GM12865 (cell line): ENCODE measurements around the gene ZBTB2.
A peak's percentile ranks its signal among the peaks of the same experiment; 100 is the strongest.
"Not testable (repeated sequence)": the region's sequence is repeated elsewhere in the genome, so short reads cannot be mapped to it uniquely, and the experiment has no call there.

Source experiments
- DNase-seq: peaks from one replicate; pipeline ENCODE4 v3.0.0; 2010; ENCODE audit warnings: low read depth
- H3K4me3 ChIP-seq: 2 replicates; pipeline ENCODE4 v1.5.1; 2011; ENCODE audit warnings: mild to moderate bottlenecking, low read depth, low read length, control low read depth
- CTCF ChIP-seq: IDR thresholded peaks from 2 replicates; pipeline ENCODE4 v1.5.1; 2011; ENCODE audit warnings: low read length, control low read depth, low read depth, inconsistent platforms; ENCODE audit not compliant: insufficient read depth; ENCODE audit errors: missing control alignments

ZBTB2 gene

DNA sequence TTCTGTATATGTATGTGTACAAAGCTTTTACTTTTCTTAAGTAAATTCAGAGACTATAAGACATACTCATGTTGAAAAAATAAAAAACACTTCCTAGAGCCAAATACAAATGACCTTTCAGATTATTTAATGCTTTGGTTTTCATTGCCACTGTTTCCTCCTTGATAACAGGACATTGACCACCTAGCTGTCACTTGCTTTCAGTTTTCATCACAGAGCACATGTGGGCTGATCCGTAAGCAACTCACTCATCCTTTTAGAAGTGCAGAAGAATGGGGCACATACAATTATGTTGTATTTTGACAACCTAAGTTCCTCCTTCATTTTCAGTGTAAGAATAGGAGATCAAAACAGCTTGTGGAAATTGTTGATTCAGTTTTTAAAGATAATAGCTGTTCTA, 6.2 kb downstream of the ZBTB2 start:
- peak; percentile 65 for DNase-seq
- no peak for TF ChIP-seq CTCF
- H3K4me3 ChIP-seq = peak overlapping the region; percentile 5; the same call in 1 of the 2 replicates

- H3K4me3 ChIP-seq = no peak overlapping the region
- no peak for TF ChIP-seq CTCF
- DNase-seq = no peak
Measured at GRCh38 chr6:151384151-151384550, 7.2 kb downstream of the ZBTB2 start.

DNA sequence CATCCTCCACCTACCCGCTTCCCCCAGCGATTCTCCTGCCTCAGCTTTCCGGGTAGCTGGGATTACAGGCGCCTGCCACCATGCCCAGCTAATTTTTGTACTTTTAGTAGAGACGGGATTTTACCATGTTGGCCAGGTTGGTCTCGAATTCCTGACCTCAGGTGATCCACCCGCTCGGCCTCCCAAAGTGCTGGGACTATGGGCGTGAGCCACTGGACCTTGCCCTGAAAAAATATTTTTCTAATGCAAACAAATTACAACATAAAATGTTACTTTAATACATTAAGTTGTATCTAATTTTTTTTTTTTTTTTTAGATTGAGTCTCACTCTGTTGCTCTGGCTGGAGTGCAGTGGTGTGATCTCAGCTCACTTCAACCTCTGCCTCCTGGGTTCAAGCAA, 8.7 kb downstream of the ZBTB2 start:
- not testable (repeated sequence) for DNase-seq, H3K4me3 ChIP-seq

GRCh38 chr6:151381722-151382121, 9.6 kb downstream of the ZBTB2 start:
- no peak for TF ChIP-seq CTCF
- H3K4me3 ChIP-seq = no peak overlapping the region
- DNase-seq = no peak

GRCh38 chr6:151380848-151381205, 10.5 kb downstream of the ZBTB2 start:
- no peak for DNase-seq
- TF ChIP-seq CTCF = no peak
- no peak overlapping the region for H3K4me3 ChIP-seq

- peak; percentile 57 for DNase-seq
- H3K4me3 ChIP-seq = peak overlapping the region; percentile 31
- TF ChIP-seq CTCF = no peak
Measured at GRCh38 chr6:151379933-151380847, 11.2 kb downstream of the ZBTB2 start.

DNA sequence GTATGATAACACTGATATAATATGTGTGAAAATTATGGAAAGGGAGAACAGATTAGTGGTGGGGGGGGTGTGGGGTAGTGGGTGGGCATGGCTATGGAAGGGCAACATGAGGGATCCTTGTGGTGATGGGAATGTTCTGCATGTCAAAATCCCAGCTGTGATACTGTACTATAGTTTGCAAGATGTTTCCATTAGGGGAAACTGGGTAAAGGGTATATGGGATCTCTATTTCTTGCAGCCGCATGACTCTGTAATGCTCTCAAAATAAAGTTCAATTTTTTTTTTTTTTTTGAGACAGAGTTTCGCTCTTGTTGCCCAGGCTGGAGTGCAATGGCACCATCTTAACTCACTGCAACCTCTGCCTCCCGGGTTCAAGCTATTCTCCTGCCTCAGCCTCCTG, 14.3 kb downstream of the ZBTB2 start:
- no peak for TF ChIP-seq CTCF
- H3K4me3 ChIP-seq = no peak overlapping the region
- no peak for DNase-seq
